HG03045 (cell line): ENCODE measurements around the gene APRT.

ENCODE experiments used
- ATAC-seq: cut with Tn5 transposase; IDR thresholded peaks from one replicate; pipeline ENCODE4 v1.9.1; 2021; ENCODE audit warnings: mild to moderate bottlenecking, moderate library complexity; ENCODE audit not compliant: unreplicated experiment

APRT gene

GRCh38 chr16:88811769-88812512 is at the start of gene APRT:
Gene APRT, minus strand, starts transcription at chr16:88811928. Its CDS starts 29 bp downstream, at chr16:88811899.
- peak; percentile 71 for ATAC-seq

GRCh38 chr16:88861359-88861758 is 49.6 kb upstream of the APRT start:
- no peak for ATAC-seq

GRCh38 chr16:88859381-88860091 is 47.8 kb upstream of the APRT start:
- no peak for ATAC-seq

GRCh38 chr16:88857728-88858339 is 46.1 kb upstream of the APRT start:
- no peak for ATAC-seq

GRCh38 chr16:88856828-88857727 is 45.4 kb upstream of the APRT start, which contains the start of the genes GALNS and TRAPPC2L:
Gene GALNS, minus strand, starts transcription at chr16:88856947. Its CDS starts 70 bp downstream, at chr16:88856877.
Gene TRAPPC2L, plus strand, starts transcription at chr16:88857127. Its CDS starts 24 bp downstream, at chr16:88857151.
- ATAC-seq, result peak; percentile 86

- no peak for ATAC-seq
Observed at GRCh38 chr16:88856122-88856827, 44.5 kb upstream of the APRT start.

- ATAC-seq, result no peak
Observed at GRCh38 chr16:88855736-88856121, 44.0 kb upstream of the APRT start.

GRCh38 chr16:88855176-88855575 is 43.4 kb upstream of the APRT start:
- no peak for ATAC-seq

- no peak for ATAC-seq
Observed at GRCh38 chr16:88854306-88855111, 42.8 kb upstream of the APRT start.

- ATAC-seq, result no peak
Observed at GRCh38 chr16:88853325-88853941, 41.7 kb upstream of the APRT start.

GRCh38 chr16:88851616-88852015 is 39.9 kb upstream of the APRT start:
- ATAC-seq, result no peak

- ATAC-seq, result no peak
Observed at GRCh38 chr16:88850531-88851199, 38.9 kb upstream of the APRT start.

GRCh38 chr16:88848557-88848956 is 36.8 kb upstream of the APRT start:
- ATAC-seq, result no peak

- no peak for ATAC-seq
Observed at GRCh38 chr16:88847654-88848053, 35.9 kb upstream of the APRT start.

- ATAC-seq, result no peak
Observed at GRCh38 chr16:88846088-88846487, 34.4 kb upstream of the APRT start.

- ATAC-seq, result no peak
Observed at GRCh38 chr16:88844419-88845036, 32.8 kb upstream of the APRT start.

- no peak for ATAC-seq
Observed at GRCh38 chr16:88843256-88843655, 31.5 kb upstream of the APRT start.

- ATAC-seq, result no peak
Observed at GRCh38 chr16:88842806-88843205, 31.1 kb upstream of the APRT start.
